T47D (cell line): ENCODE measurements around the gene FBXO44.

ENCODE experiments used
- DNase-seq, 2 experiments: peaks; one replicate each; pipeline versions ENCODE4 v3.0.0 to v3.0.0-alpha.2; 2011 to 2012; ENCODE audit warnings: low read depth in 1 of 2, low spot score in 1 of 2
- JUND ChIP-seq: IDR thresholded peaks from 2 replicates; pipeline ENCODE4 v1.6.1; 2012; ENCODE audit warnings: low read depth
- in situ Hi-C: cut with HindIII; loops from 2 replicates; pipeline ENCODE4 v1.10.0; 2016; ENCODE audit warnings: low sequenced_read_pairs, low pct_unique_long_range_greater_than_20kb

Gene FBXO44

GRCh38 chr1:11673089-11673769 lies 18.6 kb downstream of the FBXO44 start:
- DNase-seq: no peak
- in situ Hi-C loops: no loop called here

GRCh38 chr1:11674488-11674887 lies 19.8 kb downstream of the FBXO44 start:
- in situ Hi-C loops: no loop called here
- TF ChIP-seq JUND: no peak

More at GRCh38 chr1:11673089-11673769, 18.6 kb downstream of the FBXO44 start:
- TF ChIP-seq JUND: no peak

GRCh38 chr1:11675325-11675724 lies 20.6 kb downstream of the FBXO44 start:
- in situ Hi-C loops: no loop called here
- DNase-seq: no peak
- TF ChIP-seq JUND: no peak

More at GRCh38 chr1:11674488-11674887, 19.8 kb downstream of the FBXO44 start:
- DNase-seq: no peak

GRCh38 chr1:11676386-11677103 lies 21.9 kb downstream of the FBXO44 start:
- in situ Hi-C loops: no loop called here
- DNase-seq: peak; percentile 38 to 52
- no peak for TF ChIP-seq JUND

GRCh38 chr1:11678442-11678841 lies 23.8 kb downstream of the FBXO44 start:
- DNase-seq: no peak
- no peak for TF ChIP-seq JUND
- in situ Hi-C loops: no loop called here

GRCh38 chr1:11680270-11681070 lies 25.8 kb downstream of the FBXO44 start:
- in situ Hi-C loops: no loop called here
- TF ChIP-seq JUND: no peak
- no peak for DNase-seq

- in situ Hi-C loops: no loop called here
- DNase-seq: peak; percentile 79 to 81
- TF ChIP-seq JUND: no peak
Observed at GRCh38 chr1:11681071-11681771, 26.5 kb downstream of the FBXO44 start, which contains the start of gene MAD2L2. Gene MAD2L2 (minus strand): TSS chr1:11681148. CDS start chr1:11680601, 547 bp downstream.

GRCh38 chr1:11682287-11682771 lies 27.7 kb downstream of the FBXO44 start:
- DNase-seq: no peak
- in situ Hi-C loops: no loop called here
- TF ChIP-seq JUND: no peak

- in situ Hi-C loops: no loop called here
- no peak for TF ChIP-seq JUND
Observed at GRCh38 chr1:11682799-11683198, 28.1 kb downstream of the FBXO44 start.

GRCh38 chr1:11684070-11684469 lies 29.4 kb downstream of the FBXO44 start:
- no peak for DNase-seq
- TF ChIP-seq JUND: no peak
- in situ Hi-C loops: no loop called here

More at GRCh38 chr1:11682799-11683198, 28.1 kb downstream of the FBXO44 start:
- DNase-seq: no peak

- DNase-seq: no peak
- TF ChIP-seq JUND: no peak
- in situ Hi-C loops: no loop called here
Observed at GRCh38 chr1:11685210-11685752, 30.6 kb downstream of the FBXO44 start.

- TF ChIP-seq JUND: no peak
- no peak for DNase-seq
- in situ Hi-C loops: no loop called here
Observed at GRCh38 chr1:11688506-11688905, 33.8 kb downstream of the FBXO44 start.
